SK-N-SH treated with all-trans-retinoic acid at 6 μM for 48 hours (cell line): ENCODE results near the gene KLK6.

Source experiments
- ATAC-seq: fragments of 200-7000 bp; cut with Tn5 transposase; 3 replicates; pipeline ENCODE4 v1.9.1; 2020; ENCODE audit warnings: mild to moderate bottlenecking, moderate library complexity
- ARNTL ChIP-seq: fragments of 450-650 bp; formaldehyde crosslinking; IDR thresholded peaks from 2 replicates; pipeline ENCODE4 v1.5.0; 2020; ENCODE audit warnings: low read depth, mild to moderate bottlenecking, moderate library complexity, borderline replicate concordance
- BACH2 ChIP-seq: fragments of 250-450 bp; sonication (Bioruptor Pico); IDR thresholded peaks from 2 replicates; pipeline ENCODE4 v1.9.0; 2021; ENCODE audit warnings: mild to moderate bottlenecking, borderline replicate concordance
- CREB5 ChIP-seq: fragments of 250-450 bp; sonication (Bioruptor Pico); IDR thresholded peaks from 2 replicates; pipeline ENCODE4 v1.5.1; 2020; ENCODE audit warnings: low read depth, mild to moderate bottlenecking, moderate library complexity
- CSDC2 ChIP-seq: fragments of 250-450 bp; sonication (Bioruptor Pico); IDR thresholded peaks from 2 replicates; pipeline ENCODE4 v1.5.0; 2020; ENCODE audit warnings: mild to moderate bottlenecking, moderate library complexity
- CSRNP3 ChIP-seq: fragments of 250-450 bp; sonication (Bioruptor Pico); IDR thresholded peaks from 2 replicates; pipeline ENCODE4 v1.5.1; 2021; ENCODE audit warnings: mild to moderate bottlenecking, moderate library complexity
- ESRRG ChIP-seq: fragments of 250-450 bp; sonication (Bioruptor Pico); IDR thresholded peaks from 2 replicates; pipeline ENCODE4 v1.6.1; 2021; ENCODE audit warnings: mild to moderate bottlenecking
- GLIS3 ChIP-seq: fragments of 250-450 bp; sonication (Bioruptor Pico); IDR thresholded peaks from 2 replicates; pipeline ENCODE4 v1.5.0; 2020; ENCODE audit warnings: mild to moderate bottlenecking, moderate library complexity
- ISL1 ChIP-seq: fragments of 250-450 bp; sonication (Bioruptor Pico); IDR thresholded peaks from 2 replicates; pipeline ENCODE4 v2.1.2; 2022; ENCODE audit warnings: mild to moderate bottlenecking, moderate library complexity
- OSR1 ChIP-seq: fragments of 250-450 bp; sonication (Bioruptor Pico); IDR thresholded peaks from 2 replicates; pipeline ENCODE4 v1.8.0; 2022; ENCODE audit warnings: moderate library complexity, mild to moderate bottlenecking, inconsistent platforms
- PATZ1 ChIP-seq: fragments of 250-450 bp; sonication (Bioruptor Pico); IDR thresholded peaks from 2 replicates; pipeline ENCODE4 v1.8.0; 2020; ENCODE audit warnings: mild to moderate bottlenecking, moderate library complexity, borderline replicate concordance
- POU6F1 ChIP-seq: fragments of 250-450 bp; sonication (Bioruptor Pico); IDR thresholded peaks from 2 replicates; pipeline ENCODE4 v1.8.0; 2021; ENCODE audit warnings: low read depth, mild to moderate bottlenecking, moderate library complexity, borderline replicate concordance
- PPARA ChIP-seq: fragments of 250-450 bp; sonication (Bioruptor Pico); IDR thresholded peaks from 2 replicates; pipeline ENCODE4 v1.5.0; 2020; ENCODE audit warnings: mild to moderate bottlenecking, borderline replicate concordance
- RARB ChIP-seq: fragments of 250-450 bp; sonication (Bioruptor Pico); IDR thresholded peaks from 2 replicates; pipeline ENCODE4 v1.8.0; 2021; ENCODE audit warnings: mild to moderate bottlenecking, moderate library complexity
- SNAI2 ChIP-seq: fragments of 250-450 bp; sonication (Bioruptor Pico); IDR thresholded peaks from 2 replicates; pipeline ENCODE4 v1.5.0; 2020; ENCODE audit warnings: mild to moderate bottlenecking, moderate library complexity
- TCF4 ChIP-seq: fragments of 250-450 bp; sonication (Bioruptor Pico); IDR thresholded peaks from 2 replicates; pipeline ENCODE4 v1.8.0; 2021; ENCODE audit warnings: mild to moderate bottlenecking, moderate library complexity, borderline replicate concordance
- TOX ChIP-seq: fragments of 250-450 bp; sonication (Bioruptor Pico); IDR thresholded peaks from 2 replicates; pipeline ENCODE4 v1.8.0; 2021; ENCODE audit warnings: mild to moderate bottlenecking, moderate library complexity, borderline replicate concordance
- TSHZ2 ChIP-seq: fragments of 250-450 bp; sonication (Bioruptor Pico); IDR thresholded peaks from 2 replicates; pipeline ENCODE4 v1.5.0; 2020; ENCODE audit warnings: mild to moderate bottlenecking, moderate library complexity
- ZFP30 ChIP-seq: fragments of 450-650 bp; formaldehyde crosslinking; IDR thresholded peaks from 2 replicates; pipeline ENCODE4 v1.5.0; 2022; ENCODE audit warnings: mild to moderate bottlenecking, moderate library complexity
- ZNF565 ChIP-seq: fragments of 450-650 bp; formaldehyde crosslinking; conservative IDR thresholded peaks from 2 replicates; pipeline ENCODE4 v1.5.0; 2020; ENCODE audit warnings: low read depth, mild to moderate bottlenecking, moderate library complexity
- ZNF70 ChIP-seq: fragments of 450-650 bp; formaldehyde crosslinking; IDR thresholded peaks from 2 replicates; pipeline ENCODE4 v1.5.0; 2020; ENCODE audit warnings: mild to moderate bottlenecking, moderate library complexity
- ZNF8 ChIP-seq: fragments of 450-650 bp; formaldehyde crosslinking; IDR thresholded peaks from 2 replicates; pipeline ENCODE4 v1.5.0; 2020; ENCODE audit warnings: mild to moderate bottlenecking, moderate library complexity

KLK6 gene

GRCh38 chr19:51002089-51002532 lies 32.7 kb upstream of the KLK6 start:
- ATAC-seq: no peak
- TF ChIP-seq ZNF70 (CRISPR knock-in tag) (no peak), RARB (CRISPR knock-in tag) (no peak), TSHZ2 (CRISPR knock-in tag) (no peak), TCF4 (CRISPR knock-in tag) (no peak), PPARA (no peak), ARNTL (CRISPR knock-in tag) (no peak), CSRNP3 (CRISPR knock-in tag) (no peak), ESRRG (CRISPR knock-in tag) (no peak), CSDC2 (no peak), SNAI2 (CRISPR knock-in tag) (no peak), GLIS3 (no peak), BACH2 (CRISPR knock-in tag) (no peak), CREB5 (CRISPR knock-in tag) (no peak), POU6F1 (CRISPR knock-in tag) (no peak), ISL1 (CRISPR knock-in tag) (no peak), ZNF565 (CRISPR knock-in tag) (no peak), OSR1 (no peak), TOX (CRISPR knock-in tag) (no peak), ZFP30 (CRISPR knock-in tag) (no peak)

GRCh38 chr19:51001515-51001914 lies 32.1 kb upstream of the KLK6 start, which contains the start of gene KLK8:
Gene KLK8, minus strand, starts transcription at chr19:51001604. Its CDS starts 437 bp downstream, at chr19:51001167.
- no peak for TF ChIP-seq GLIS3
- TF ChIP-seq CSRNP3 (CRISPR knock-in tag): no peak
- TF ChIP-seq PATZ1 (CRISPR knock-in tag): no peak
- TF ChIP-seq TOX (CRISPR knock-in tag): no peak
- no peak for TF ChIP-seq ISL1 (CRISPR knock-in tag)
- no peak for TF ChIP-seq POU6F1 (CRISPR knock-in tag)
- no peak for TF ChIP-seq CSDC2
- TF ChIP-seq BACH2 (CRISPR knock-in tag): no peak
- no peak for TF ChIP-seq ESRRG (CRISPR knock-in tag)
- TF ChIP-seq TCF4 (CRISPR knock-in tag): no peak
- TF ChIP-seq ARNTL (CRISPR knock-in tag): no peak
- TF ChIP-seq ZNF8: no peak
- TF ChIP-seq ZNF565 (CRISPR knock-in tag): no peak
- TF ChIP-seq SNAI2 (CRISPR knock-in tag): no peak
- no peak for TF ChIP-seq ZNF70 (CRISPR knock-in tag)
- no peak for TF ChIP-seq RARB (CRISPR knock-in tag)
- no peak for ATAC-seq
